Fibroblast of lung (primary cell): Measurements from ENCODE around the gene UFSP1. TPM values are rescaled to one million over a fixed set of nuclear protein-coding genes. Genes with fewer than 3 reads are reported as not detected.

ENCODE experiments used
- DNase-seq, 2 donors: peaks; one replicate each; pipeline versions ENCODE4 v3.0.0 to v3.0.0-alpha.2; 2010; ENCODE audit warnings: low read depth in 2 of 2
- H2AFZ ChIP-seq: 2 replicates; pipeline ENCODE4 v1.5.1; 2012; ENCODE audit warnings: low read length, control low read depth, inconsistent platforms
- H3K27ac ChIP-seq: 2 replicates; pipeline ENCODE4 v1.5.1; 2011; ENCODE audit warnings: low read length, control low read depth; ENCODE audit not compliant: insufficient read depth
- H3K27me3 ChIP-seq: 2 replicates; pipeline ENCODE4 v1.5.1; 2011; ENCODE audit warnings: mild to moderate bottlenecking, low read length; ENCODE audit not compliant: control insufficient read depth, insufficient read depth
- H3K36me3 ChIP-seq: 2 replicates; pipeline ENCODE4 v1.5.1; 2011; ENCODE audit warnings: low read length; ENCODE audit not compliant: control insufficient read depth, insufficient read depth
- H3K4me1 ChIP-seq: 2 replicates; pipeline ENCODE4 v1.5.1; 2011; ENCODE audit warnings: low read length; ENCODE audit not compliant: control insufficient read depth, insufficient read depth; ENCODE audit errors: extremely low read depth
- H3K4me2 ChIP-seq: 2 replicates; pipeline ENCODE4 v1.5.1; 2011; ENCODE audit warnings: low read length, control low read depth; ENCODE audit not compliant: insufficient read depth; ENCODE audit errors: extremely low read depth
- H3K4me3 ChIP-seq, 4 experiments: fragments of 200-600 bp in 1 of 4; sonication (generic) in 1 of 4; replicated peaks in 1 of 4; 2 replicates each; pipeline ENCODE4 v1.5.1; 2011 to 2016; ENCODE audit warnings: low read length in 4 of 4, low read depth in 3 of 4, mild to moderate bottlenecking in 3 of 4, control low read depth in 2 of 4, inconsistent platforms in 1 of 4, mixed read lengths in 1 of 4; ENCODE audit not compliant: insufficient read depth in 1 of 4; ENCODE audit errors: control extremely low read depth in 1 of 4
- H3K79me2 ChIP-seq: 2 replicates; pipeline ENCODE4 v1.5.1; 2012; ENCODE audit warnings: mild to moderate bottlenecking, low read length, inconsistent platforms; ENCODE audit not compliant: control insufficient read depth, insufficient read depth
- H3K9ac ChIP-seq: 2 replicates; pipeline ENCODE4 v1.5.1; 2011; ENCODE audit warnings: mild to moderate bottlenecking, low read length, control low read depth; ENCODE audit not compliant: insufficient read depth
- H3K9me3 ChIP-seq: 2 replicates; pipeline ENCODE4 v1.5.1; 2012; ENCODE audit warnings: low read depth, low read length; ENCODE audit not compliant: control insufficient read depth, insufficient read depth
- H4K20me1 ChIP-seq: 2 replicates; pipeline ENCODE4 v1.5.1; 2011; ENCODE audit warnings: low read length; ENCODE audit not compliant: control insufficient read depth, insufficient read depth; ENCODE audit errors: extremely low read depth
- CTCF ChIP-seq, 2 donors: IDR thresholded peaks in 1 of 2; conservative IDR thresholded peaks in 1 of 2; 1 replicate in 1 of 2; 2 replicates in 1 of 2; pipeline ENCODE4 v1.5.1; 2011 to 2012; ENCODE audit warnings: low read length in 2 of 2, control low read depth in 1 of 2, inconsistent platforms in 1 of 2, low read depth in 1 of 2, mild to moderate bottlenecking in 1 of 2
- EZH2 ChIP-seq: IDR thresholded peaks from 2 replicates; pipeline ENCODE4 v1.5.1; 2012; ENCODE audit warnings: low read length, control low read depth, mild to moderate bottlenecking; ENCODE audit errors: missing control alignments
- polyA plus RNA-seq, 2 donors: library from polyadenylated mRNA; depleted of rRNA in 1 of 2; stranded (reverse) in 1 of 2; unstranded in 1 of 2; fragments of >200 nt; gene quantifications; 2 replicates each; pipeline ENCODE4 v1.2.1, GENCODE V29; 2011 to 2012; ENCODE audit warnings: missing spikeins in 1 of 2
- total RNA-seq: library from RNA; depleted of rRNA; stranded (reverse); fragments of >200 nt; gene quantifications from 2 replicates; pipeline ENCODE4 v1.2.1, GENCODE V29; 2014

Gene UFSP1
- total and polyA plus RNA-seq, 2 donors (not counting 1 experiment from before 2014, with no cell fraction given) = 1.1 to 4.0 TPM

- no peak for DNase-seq
- Histone ChIP-seq H3K4me1 (no peaks in the 10 kb centered on the region), H4K20me1 (no peaks in the 10 kb centered on the region), H3K9ac (no peak overlapping the region), H3K4me3 (no peak overlapping the region), H3K27ac (no peak overlapping the region), H3K79me2 (no peaks in the 10 kb centered on the region), H2AFZ (no peak overlapping the region), H3K9me3 (no peaks in the 10 kb centered on the region), H3K36me3 (no peaks in the 10 kb centered on the region), H3K4me2 (no peak overlapping the region), H3K27me3 (no peaks in the 10 kb centered on the region)
- no peak for TF ChIP-seq CTCF (conservative IDR thresholded peaks at IDR 0.05 in 1 of 2, IDR thresholded peaks at IDR 0.05 in 1 of 2; ENCODE audit: low read depth in 1 of 2, low read length in 2 of 2)
- no peak for TF ChIP-seq EZH2
Measured at GRCh38 chr7:100840470-100841100, 48.9 kb downstream of the UFSP1 start.

GRCh38 chr7:100839361-100839760 is 50.2 kb downstream of the UFSP1 start:
- no peak for DNase-seq
- no peak overlapping the region for H3K9ac ChIP-seq
- H4K20me1 ChIP-seq = no peaks in the 10 kb centered on the region
- no peaks in the 10 kb centered on the region for H3K4me1 ChIP-seq
- H3K4me2 ChIP-seq = no peak overlapping the region
- H3K27me3 ChIP-seq = no peaks in the 10 kb centered on the region
- no peaks in the 10 kb centered on the region for H3K79me2 ChIP-seq
- no peak for TF ChIP-seq CTCF (conservative IDR thresholded peaks at IDR 0.05 in 1 of 2, IDR thresholded peaks at IDR 0.05 in 1 of 2; ENCODE audit: low read depth in 1 of 2, low read length in 2 of 2)
- no peak for TF ChIP-seq EZH2
- H2AFZ ChIP-seq = no peak overlapping the region
- H3K9me3 ChIP-seq = no peaks in the 10 kb centered on the region
- H3K36me3 ChIP-seq = no peaks in the 10 kb centered on the region
- no peak overlapping the region for H3K4me3 ChIP-seq
- H3K27ac ChIP-seq = no peak overlapping the region

Other genes starting within 250 kb of the UFSP1 start
- under 0.01 TPM in 1 of 2 replicates, not detected in the other for gene TFR2, start 248.2 kb downstream of the UFSP1 start, total RNA-seq
- 0.08 and 0.16 TPM in 2 replicates for gene TFR2, start 248.2 kb downstream of the UFSP1 start, polyA plus RNA-seq
- gene ACTL6B, start 233.3 kb downstream of the UFSP1 start, total RNA-seq = not detected in 2 replicates
- not detected in 2 replicates for gene ACTL6B, start 233.3 kb downstream of the UFSP1 start, polyA plus RNA-seq
- 64.5 and 85.2 TPM in 2 replicates for gene GNB2, start 216.0 kb downstream of the UFSP1 start, total RNA-seq
- 145 and 170 TPM in 2 replicates for gene GNB2, start 216.0 kb downstream of the UFSP1 start, polyA plus RNA-seq
- gene GIGYF1, start 195.5 kb downstream of the UFSP1 start, total RNA-seq = 14.4 and 15.9 TPM in 2 replicates
- gene GIGYF1, start 195.5 kb downstream of the UFSP1 start, polyA plus RNA-seq = 3.8 and 4.0 TPM in 2 replicates
- gene POP7, start 183.6 kb downstream of the UFSP1 start, total RNA-seq = 31.1 and 31.9 TPM in 2 replicates
- 19.4 and 22.9 TPM in 2 replicates for gene POP7, start 183.6 kb downstream of the UFSP1 start, polyA plus RNA-seq
- not detected in 2 replicates for gene EPO, start 169.2 kb downstream of the UFSP1 start, total RNA-seq
- gene EPO, start 169.2 kb downstream of the UFSP1 start, polyA plus RNA-seq = not detected in 2 replicates
- gene ZAN, start 156.1 kb downstream of the UFSP1 start, total RNA-seq = not detected in 2 replicates
- not detected in 2 replicates for gene ZAN, start 156.1 kb downstream of the UFSP1 start, polyA plus RNA-seq
- gene EPHB4, start 62.2 kb downstream of the UFSP1 start, total RNA-seq = 75.8 and 98.8 TPM in 2 replicates
- gene EPHB4, start 62.2 kb downstream of the UFSP1 start, polyA plus RNA-seq = 28.5 and 36.0 TPM in 2 replicates
- gene SLC12A9, start 37.0 kb downstream of the UFSP1 start, total RNA-seq = 13.4 and 18.5 TPM in 2 replicates
- gene SLC12A9, start 37.0 kb downstream of the UFSP1 start, polyA plus RNA-seq = 6.6 and 7.1 TPM in 2 replicates
- gene TRIP6, start 22.3 kb downstream of the UFSP1 start, total RNA-seq = 61.9 and 96.1 TPM in 2 replicates
- gene TRIP6, start 22.3 kb downstream of the UFSP1 start, polyA plus RNA-seq = 76.2 and 89.8 TPM in 2 replicates
- 29.3 and 32.0 TPM in 2 replicates for gene SRRT, start 14.6 kb downstream of the UFSP1 start, total RNA-seq
- gene SRRT, start 14.6 kb downstream of the UFSP1 start, polyA plus RNA-seq = 33.7 and 56.9 TPM in 2 replicates
- under 0.01 and 0.26 TPM in 2 replicates for gene ACHE, start 6.2 kb upstream of the UFSP1 start, total RNA-seq
- 0.07 and 0.11 TPM in 2 replicates for gene ACHE, start 6.2 kb upstream of the UFSP1 start, polyA plus RNA-seq
- not detected in 2 replicates for gene MUC3A, start 59.8 kb upstream of the UFSP1 start, total RNA-seq
- 0.02 TPM in 1 of 2 replicates, not detected in the other for gene MUC3A, start 59.8 kb upstream of the UFSP1 start, polyA plus RNA-seq
- 0.50 and 0.51 TPM in 2 replicates for gene MUC12, start 79.8 kb upstream of the UFSP1 start, total RNA-seq
- gene MUC12, start 79.8 kb upstream of the UFSP1 start, polyA plus RNA-seq = 0.95 and 1.6 TPM in 2 replicates
- gene MUC17, start 130.4 kb upstream of the UFSP1 start, total RNA-seq = not detected in 2 replicates
- not detected in 2 replicates for gene MUC17, start 130.4 kb upstream of the UFSP1 start, polyA plus RNA-seq
- gene TRIM56, start 195.8 kb upstream of the UFSP1 start, total RNA-seq = 21.8 and 27.6 TPM in 2 replicates
- 4.7 and 6.0 TPM in 2 replicates for gene TRIM56, start 195.8 kb upstream of the UFSP1 start, polyA plus RNA-seq
- 41.3 and 167 TPM in 2 replicates for gene SERPINE1, start 237.4 kb upstream of the UFSP1 start, total RNA-seq
- gene SERPINE1, start 237.4 kb upstream of the UFSP1 start, polyA plus RNA-seq = 679 and 1,153 TPM in 2 replicates